ENCODE measurements around the gene ADI1.

Gene ADI1

DNA sequence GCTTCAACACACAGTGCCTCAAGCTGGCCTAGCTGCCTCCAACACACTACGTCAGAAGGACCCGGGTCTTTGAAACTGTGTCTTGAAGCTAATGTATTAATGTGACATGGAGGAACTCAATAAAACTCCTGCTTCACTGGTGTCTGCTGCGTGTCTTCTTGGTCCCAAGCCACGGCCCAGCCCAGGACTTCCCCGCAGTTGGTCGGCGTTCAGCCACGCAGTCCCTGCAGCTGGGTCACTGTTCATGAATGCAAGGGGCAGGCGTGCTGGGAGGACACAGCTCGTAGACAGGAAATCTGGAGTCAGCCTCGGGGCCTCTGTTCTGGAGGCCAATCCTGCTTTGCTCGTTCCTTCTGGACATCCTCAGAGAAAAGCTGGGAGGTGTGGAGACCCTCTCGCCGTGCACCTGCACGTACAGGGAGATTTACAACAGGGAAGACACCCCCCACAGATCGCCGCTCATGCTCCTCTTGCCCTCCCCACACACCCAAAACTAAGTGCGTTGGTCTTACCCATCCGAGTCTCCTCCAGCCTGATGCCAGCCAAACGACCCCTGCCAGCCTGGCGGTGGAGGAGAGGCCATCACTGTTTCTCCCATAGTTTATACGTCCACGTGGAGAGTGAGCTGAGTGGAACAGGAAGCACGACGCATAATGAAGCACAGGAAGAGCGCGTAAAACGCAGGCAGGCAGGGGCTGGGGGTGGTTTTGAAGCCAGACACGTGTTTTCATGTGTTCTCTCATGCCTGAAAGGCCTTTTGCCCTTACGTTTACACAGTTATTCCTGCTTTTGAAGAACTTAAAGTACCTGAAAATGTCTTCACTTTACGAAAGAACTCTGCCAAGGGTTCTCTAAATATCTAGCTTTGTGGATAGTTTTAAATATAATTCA lies 39.7 kb downstream of the ADI1 start:
- DNase-seq: no peak

DNA sequence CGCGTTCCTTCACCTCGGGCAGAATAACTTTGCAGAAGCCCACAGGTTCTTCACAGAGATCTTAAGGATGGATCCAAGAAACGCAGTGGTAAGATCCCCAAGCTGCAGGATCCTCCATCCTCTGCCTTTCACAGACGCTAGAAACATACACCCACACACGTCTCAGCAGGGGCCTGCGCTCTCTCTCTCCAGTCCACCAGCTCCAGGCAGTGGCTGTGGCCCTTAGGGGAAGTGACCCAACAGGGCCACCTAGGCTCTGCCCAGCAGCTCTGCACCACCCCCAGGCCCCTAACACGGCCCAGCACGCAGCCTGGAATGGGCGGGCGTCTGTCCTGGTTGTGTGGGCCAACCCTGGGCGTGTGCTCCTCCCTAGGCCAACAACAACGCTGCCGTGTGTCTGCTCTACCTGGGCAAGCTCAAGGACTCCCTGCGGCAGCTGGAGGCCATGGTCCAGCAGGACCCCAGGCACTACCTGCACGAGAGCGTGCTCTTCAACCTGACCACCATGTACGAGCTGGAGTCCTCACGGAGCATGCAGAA lies 40.4 kb downstream of the ADI1 start:
- no peak for DNase-seq

DNA sequence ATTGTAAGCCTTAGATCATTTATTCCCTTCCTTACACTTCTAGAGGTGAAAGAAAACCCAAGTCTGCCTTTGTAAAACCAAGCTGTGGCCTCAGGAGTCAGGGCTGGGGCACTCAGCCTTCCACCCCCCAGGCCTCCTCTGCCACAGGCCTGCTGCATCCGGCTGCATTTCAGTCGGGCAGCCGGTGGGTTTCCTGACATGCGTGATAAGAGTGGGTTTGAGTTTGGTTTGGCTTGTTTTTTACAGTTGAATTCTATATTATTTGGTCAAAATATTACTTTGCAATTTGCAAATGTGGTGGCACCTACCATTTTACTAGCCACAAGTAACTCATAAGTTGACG lies 42.4 kb downstream of the ADI1 start:
- DNase-seq: no peak

DNA sequence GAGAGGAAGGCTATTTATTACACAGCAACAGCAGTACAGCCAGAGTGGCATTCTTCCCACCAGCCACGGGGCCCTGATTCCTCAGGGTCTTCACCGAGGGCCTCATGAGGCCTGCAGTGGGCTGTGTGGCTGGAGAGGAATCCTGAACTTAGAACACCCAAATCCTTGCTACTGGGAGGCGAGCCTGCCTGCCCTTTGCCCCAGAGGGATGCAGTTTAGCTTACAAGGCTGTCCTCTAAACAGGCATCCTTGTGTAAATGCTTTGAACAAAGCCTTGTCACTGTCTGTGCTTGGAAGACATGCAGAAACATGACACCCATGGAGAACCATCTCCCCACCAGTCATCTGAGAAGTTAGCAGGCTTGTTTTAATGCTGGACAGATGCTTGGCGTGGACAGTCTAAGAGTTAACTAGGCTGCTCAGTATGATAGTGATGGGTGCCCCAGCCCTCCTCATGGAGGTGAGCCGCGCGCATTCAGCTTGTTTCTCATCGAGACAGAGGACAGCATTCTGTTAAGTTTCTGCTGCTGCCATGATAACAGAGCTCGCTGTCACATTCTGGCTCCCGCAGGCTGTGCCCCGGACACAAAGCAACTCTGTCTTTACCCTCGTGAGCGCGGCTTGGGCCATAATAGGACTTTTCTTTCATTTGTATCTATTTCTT lies 42.9 kb downstream of the ADI1 start:
- no peak for DNase-seq

DNA sequence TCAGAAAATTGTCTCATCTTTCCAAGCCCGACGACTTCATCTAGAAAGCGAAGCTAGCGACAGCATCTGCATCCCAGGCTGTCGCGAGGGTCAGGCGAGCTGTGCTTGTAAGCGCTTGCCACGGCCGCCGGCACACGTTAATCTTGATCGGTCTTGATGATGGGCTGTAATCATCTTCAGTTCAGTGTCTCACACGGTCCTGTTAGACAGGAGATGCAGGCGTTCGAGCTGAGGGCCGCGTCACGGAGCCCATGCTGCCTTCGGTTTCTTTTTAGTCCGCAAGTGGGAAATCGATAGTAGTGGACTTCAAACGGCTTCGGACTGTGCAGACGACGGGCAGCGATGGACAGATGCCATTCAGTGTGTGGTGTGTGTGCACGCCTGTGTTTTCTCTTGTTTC lies 43.6 kb downstream of the ADI1 start:
- no peak for DNase-seq

DNA sequence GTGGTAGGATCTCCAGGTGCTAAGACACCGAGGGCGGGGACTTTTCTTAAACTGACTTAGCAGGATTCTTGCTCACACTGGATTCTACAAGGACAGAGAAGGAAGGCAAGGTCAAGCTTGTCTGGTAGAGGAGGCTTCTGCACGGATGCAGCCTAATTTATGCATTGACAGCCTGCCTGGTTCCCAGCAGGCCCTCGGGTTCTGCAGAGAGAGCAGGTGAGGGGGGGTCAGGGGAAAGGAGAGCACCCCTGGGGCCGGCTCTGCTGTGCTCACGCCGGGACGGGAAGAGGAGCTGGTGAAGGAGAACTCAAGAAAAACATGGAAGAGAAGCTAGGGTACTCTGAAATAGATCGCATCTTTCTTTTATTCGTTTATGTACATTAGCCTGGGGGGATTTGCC lies 46.4 kb downstream of the ADI1 start:
- no peak for DNase-seq

DNA sequence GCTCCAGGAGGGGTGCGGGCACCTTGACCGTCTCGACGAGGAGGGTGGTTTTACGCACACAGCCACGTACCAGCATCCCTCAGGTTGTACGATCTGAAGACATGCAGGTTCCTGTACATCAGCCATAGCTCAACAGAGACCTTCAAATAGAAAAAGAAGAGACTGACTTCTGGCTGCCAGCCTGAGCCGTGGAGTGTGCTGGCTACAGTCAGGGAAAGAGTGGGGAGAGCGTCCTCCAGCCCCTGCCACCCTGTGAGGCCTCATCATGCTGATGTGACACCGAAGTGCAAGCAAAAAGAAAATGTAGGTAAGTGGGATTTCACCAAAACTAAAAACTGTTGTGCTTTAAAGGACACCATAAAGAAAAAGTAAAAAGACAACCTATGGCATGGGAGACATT lies 47.0 kb downstream of the ADI1 start:
- no peak for DNase-seq

DNA sequence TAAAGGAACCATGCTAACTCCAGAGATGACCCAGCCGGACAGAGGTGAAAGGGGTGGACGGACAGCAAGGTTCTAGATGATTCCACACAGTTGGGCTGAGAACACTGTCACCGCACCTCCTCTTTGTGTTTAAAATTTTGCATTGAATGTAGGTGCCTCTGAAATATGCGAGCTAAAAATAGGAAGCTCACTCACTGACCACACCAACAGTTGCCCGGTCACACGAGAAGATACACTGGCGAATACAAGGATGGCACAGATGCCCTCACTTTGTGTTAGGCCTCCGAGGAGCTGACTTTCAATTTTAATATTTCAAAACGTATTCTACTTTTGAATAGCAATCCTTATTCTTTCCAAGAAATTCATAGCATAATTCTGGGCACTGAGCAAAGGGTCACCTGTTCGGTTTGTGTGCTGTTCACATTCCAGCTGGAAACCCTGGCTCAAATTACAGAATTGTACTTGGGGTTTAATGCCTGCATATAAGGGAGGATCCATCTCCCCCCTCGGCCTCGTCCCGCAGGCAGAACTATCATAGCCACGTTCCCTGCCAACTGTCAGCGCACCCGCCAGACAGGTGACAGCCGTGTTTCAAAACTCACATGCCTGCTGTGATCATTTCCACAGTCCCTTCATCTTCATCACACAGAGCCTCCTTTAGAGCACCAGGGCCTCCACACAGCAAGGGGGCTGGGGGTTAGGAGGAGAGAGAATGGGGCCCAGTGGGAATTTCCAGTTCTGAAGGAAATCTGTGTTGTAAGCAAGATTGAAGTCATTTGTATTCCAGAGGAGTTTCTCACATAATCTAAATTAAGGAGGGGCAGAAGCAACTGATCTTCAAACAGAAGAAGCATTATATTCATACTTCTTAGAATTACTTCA lies 48.2 kb downstream of the ADI1 start:
- DNase-seq: no peak

DNA sequence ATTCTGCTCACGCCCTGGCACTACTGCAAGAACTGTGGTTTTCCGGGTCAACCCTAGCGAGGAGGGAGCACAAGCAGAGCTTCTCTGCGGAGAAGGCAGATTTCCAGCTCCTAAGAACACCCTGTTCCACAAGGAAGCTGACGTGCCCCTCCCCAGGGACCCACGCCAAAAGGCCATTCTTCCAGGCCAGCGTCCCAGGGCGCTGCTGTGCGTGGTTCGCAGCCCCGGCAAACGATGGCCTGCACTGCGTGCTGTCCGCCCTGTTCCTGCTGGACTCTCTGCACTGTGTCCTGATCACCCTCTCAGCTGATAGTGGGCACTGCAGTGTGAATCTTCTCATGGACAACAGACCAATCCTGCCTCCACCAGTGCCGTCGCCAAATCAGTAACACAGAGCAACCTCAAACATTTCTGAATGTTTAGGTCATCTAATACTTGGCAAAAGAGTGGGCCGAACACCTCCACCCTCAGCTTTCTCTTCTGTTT lies 49.1 kb downstream of the ADI1 start:
- no peak for DNase-seq

DNA sequence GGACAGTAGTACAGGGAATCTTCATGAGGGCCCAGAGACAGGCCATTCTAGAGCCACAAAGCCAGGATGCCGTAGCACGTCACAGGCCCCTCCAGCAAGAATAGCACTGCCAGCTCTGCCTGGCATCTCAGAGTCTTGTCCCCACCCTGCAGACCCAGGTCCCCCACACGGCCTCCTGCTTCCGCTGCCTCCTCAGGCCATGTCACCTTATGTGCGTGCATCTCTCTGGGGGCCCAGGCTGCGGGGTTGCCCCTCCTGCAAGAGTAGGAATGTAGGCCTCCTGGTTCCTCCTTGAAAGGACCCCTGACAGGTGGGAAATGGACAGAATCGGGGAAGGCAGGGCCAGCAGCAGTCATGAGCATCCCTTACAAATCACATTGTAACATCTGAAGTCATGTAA lies 49.8 kb downstream of the ADI1 start:
- no peak for DNase-seq

DNA sequence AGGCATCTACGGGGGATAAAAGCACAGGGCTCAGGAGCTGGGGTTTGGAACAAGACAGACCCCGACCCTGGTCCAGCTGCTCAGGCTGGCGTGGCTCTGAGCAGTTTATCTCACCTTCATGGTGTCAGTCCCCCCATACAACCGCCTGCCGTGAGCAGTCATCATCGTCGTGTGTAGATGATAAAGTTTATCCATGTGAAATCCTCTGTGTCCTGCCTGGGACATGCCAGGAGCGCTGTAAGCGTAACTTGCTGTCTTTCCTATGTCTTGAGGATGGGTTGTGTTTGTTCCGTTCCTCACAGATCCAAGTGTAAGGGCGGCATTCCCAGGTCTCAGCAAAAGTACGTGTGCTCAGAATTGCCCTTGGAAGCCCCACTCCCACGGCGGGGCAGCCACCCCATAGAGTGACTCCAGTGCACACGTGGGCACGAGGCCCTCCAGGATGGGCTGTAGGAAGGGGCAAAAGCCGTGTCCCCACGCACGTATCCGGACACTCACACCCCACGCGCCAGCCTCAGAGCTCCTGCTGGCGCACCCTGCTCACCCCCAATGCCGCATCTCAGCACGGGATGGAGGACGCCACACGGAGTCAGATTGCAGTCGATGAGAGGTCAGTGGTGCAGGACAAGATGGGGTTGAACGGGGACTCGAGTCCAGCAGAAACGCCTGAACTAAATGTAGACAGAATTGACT lies 50.9 kb downstream of the ADI1 start:
- DNase-seq: no peak

DNA sequence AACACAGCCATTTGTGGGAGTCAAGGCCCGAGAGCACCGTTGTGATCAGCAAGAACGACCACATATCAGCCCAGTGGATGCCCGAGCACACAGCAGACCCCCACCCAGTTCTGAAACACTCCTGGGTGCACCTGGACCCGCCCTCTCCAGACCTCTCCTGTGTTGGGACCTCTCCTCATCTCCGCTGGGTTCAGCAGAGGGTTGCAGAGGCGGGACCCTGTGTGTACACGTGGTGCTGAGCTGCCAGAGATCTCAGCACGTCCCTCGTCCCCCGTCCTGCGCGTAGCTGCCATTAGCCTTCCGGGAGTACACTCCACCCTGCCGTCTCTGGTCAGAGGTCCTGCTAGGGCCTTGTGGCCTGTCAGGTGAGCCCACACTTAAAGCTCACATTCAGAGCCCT lies 51.7 kb downstream of the ADI1 start:
- DNase-seq: no peak

DNA sequence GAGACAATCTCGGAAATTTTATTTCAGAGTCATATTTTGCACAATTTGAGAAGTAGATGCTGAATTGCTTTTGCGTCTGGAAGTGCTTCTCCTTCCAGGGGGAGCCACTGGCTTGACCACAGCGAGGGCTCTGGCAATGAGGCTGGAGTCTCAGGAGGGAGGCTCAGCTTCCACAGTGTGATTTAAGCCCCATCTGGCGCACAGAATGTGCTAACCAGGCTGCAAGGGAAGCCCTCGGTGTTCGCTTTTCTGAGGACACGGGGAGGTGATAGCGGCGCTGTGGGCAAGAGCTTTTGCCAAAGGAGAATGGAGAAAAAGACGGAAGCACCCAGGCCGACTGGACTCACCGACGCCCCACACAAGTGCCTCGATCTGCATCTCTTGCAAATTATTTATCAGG lies 52.4 kb downstream of the ADI1 start:
- DNase-seq: no peak

DNA sequence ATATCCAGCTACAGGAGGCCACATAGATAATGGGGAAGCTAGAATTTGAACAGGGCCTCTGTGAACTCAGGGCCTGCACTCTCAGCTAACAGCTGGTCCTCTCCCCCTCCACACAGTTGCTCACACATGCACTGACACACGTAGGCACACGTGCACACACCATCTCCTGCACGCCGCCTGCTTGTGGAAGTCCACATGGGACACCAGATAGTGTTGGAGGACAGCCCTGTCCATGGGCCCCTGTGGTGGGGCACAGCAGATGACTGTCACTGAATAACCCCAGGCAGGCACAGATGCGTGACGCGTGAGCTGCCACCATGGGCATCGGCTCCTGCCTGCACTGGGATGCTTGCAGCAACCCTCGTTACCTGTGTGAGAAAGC lies 52.9 kb downstream of the ADI1 start:
- no peak for DNase-seq

DNA sequence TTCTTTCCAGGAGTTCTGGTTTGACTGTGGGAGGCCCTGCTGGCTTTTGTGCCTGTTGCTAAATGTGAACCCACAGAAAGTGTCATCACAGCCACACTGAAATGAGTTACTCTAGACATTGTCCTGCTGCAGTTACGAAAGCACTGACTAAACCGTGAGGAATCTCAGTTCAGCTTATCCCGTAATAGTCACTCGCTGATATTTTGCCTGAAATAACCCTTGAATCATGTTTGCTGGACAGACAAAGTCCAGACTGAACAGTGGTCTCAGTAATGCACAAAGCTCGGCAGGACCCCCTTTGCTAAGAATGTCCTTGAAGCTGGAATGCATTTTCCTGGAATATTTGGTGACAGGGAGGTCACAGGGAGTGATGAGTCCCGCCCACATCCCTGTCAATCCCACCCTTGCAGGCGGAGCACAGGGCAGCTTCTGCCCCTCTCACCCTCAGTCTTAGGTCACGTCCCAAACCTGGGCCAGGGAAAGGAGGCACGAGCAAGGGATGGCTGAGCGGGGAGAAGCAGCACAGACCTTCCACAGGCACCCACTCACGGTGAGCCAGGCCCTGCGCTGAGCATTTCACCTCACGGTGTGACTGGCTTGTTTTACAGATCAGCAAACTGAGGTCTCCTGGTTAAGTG lies 53.4 kb downstream of the ADI1 start:
- DNase-seq: no peak

DNA sequence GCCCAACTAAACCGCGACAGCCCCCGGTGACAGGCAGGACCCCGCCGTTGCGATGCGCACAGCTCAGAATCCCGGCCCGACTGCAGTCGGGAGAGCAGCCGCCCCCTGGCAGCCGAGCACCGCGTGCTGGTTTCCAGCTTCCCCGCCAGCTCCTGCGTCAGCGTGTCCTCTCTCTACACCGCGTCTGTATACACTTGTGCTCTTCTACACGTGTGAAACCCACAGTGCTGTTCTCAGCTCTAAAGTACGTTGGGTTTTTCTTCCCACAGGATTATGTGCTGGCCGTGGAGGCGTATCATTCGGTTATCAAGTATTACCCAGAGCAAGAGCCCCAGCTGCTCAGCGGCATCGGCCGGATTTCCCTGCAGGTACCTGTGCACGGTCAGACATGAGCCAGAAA lies 54.0 kb downstream of the ADI1 start:
- no peak for DNase-seq

DNA sequence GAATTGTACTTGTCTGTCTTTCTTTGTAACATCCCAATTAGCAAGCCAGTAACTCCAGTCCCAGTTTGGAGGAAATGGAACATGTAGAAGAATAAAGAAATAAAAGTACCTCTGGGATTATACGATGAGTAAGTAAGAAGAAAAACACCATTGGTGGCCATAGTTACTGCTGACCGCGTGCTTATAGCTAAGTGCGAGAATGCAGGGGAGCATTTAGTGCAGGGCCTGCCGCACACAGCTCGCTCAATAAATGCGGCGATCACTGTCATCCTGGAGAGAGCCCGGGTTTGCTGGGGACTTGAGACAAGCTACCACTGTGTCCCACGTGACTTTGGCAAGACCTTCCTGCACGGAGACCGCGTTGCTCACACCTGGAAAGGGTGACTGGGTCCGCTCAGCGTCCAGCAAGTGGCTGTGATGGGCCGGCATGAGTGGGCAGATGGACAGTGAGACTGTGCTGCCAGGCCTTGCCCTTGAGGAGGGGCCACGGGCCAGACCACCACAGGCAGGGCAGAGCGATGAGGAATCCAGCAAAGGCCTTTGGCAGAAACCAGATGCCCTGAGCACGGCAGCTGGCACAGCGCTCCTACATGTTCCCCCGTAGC lies 54.8 kb downstream of the ADI1 start:
- DNase-seq: no peak

DNA sequence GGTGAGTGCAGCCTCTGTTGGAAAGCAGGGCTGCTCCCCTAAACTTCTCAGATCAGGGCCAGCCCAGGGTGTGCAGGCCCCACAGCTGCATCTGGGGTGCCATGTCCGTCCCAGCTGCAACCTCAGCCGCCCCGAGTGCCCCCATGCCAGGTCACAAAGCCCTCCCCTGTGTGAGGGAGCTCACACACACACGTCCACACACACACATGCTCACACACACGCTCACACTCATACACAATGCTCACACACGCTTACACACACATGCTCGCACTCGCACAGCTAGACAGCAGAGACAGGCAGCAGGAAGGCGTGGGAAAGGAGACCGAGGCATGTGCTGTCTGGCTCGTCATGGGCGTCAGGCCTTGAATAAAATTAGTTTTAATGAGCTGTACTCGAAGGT lies 55.4 kb downstream of the ADI1 start:
- DNase-seq: no peak

DNA sequence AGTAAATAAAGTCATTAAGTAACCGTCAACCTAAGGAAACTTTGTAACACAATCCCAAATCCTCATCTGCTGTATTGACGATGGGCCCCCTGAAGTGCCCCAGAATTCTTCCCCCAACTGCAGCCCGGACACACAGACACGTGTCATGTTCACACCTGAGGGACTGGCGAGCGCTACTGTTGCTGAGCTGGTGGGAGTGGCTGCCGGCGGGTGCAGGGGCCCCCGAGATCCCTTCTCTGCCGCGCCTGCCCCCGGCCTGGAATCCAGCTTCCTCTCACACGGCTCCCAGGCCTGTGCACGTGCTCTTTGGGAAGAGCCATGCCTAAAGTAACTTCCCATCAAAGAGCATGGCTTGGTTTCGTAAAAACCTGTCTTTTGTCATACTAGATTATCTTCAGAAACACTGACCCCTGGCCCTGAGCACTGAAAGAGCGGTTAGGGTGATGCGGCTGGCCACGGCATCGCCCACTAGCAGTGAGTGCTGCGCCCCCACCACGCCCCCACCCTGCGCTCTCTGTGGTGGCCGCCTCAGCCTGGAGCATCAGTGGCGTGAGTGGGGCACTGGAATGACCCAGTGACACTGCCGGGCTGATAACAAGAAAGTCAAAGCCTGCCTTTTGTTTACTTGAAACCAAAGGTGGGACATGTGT lies 56.0 kb downstream of the ADI1 start:
- DNase-seq: no peak

DNA sequence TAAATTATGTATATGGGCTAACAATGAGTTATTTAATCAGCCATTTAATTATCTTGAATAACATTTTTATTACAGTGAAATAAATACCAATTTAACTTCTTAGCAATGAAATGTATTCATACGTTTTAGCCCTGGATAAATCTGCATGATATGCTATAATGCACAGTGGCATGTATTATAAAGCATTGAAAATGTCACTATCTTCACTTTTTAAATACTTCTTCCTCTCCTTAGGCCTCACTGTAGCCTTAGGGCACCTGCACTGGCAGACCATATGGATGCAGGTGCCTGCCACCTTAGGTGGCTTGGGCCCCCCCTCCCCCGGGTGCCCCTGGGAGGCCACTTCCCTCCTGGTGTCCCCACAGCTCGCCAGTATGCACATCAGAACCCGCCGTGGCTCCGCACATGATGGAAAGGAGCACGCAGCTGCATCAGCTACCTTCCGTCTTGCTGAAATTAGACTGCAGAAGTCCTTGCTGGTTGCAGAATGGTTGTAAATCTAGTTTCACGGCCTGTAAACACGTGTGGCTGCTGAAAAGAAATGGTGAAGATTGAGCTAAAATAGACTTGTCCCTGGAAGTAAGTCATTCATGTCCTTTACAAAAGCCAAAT lies 56.7 kb downstream of the ADI1 start:
- DNase-seq: no peak

All from NCI-H187 treated with DMSO at 0.1 percent for 48 hours (cell line).